Chondrocyte (in vitro differentiated cells): ENCODE results near the gene ADGRL3. TPM values are rescaled to one million over a fixed set of nuclear protein-coding genes. Genes with fewer than 3 reads are reported as not detected.

Experiments used
- DNase-seq: peaks from one replicate; pipeline ENCODE4 v3.0.0; 2021; ENCODE audit warnings: mixed read lengths, low spot score
- H3K27ac Mint-ChIP-seq: one replicate; pipeline ENCODE4 v1.8.0; 2021; ENCODE audit warnings: mild to moderate bottlenecking, moderate library complexity, mixed read lengths; ENCODE audit not compliant: unreplicated experiment
- H3K27me3 Mint-ChIP-seq: 2 replicates; pipeline ENCODE4 v1.8.0; 2021; ENCODE audit warnings: low read depth, mixed read lengths
- H3K36me3 Mint-ChIP-seq: 2 replicates; pipeline ENCODE4 v1.8.0; 2021; ENCODE audit warnings: low read depth, mixed read lengths
- H3K4me1 Mint-ChIP-seq: 2 replicates; pipeline ENCODE4 v1.8.0; 2021; ENCODE audit warnings: low read depth, mild to moderate bottlenecking, mixed read lengths
- H3K4me3 Mint-ChIP-seq: one replicate; pipeline ENCODE4 v1.8.0; 2021; ENCODE audit warnings: mild to moderate bottlenecking, moderate library complexity, mixed read lengths; ENCODE audit not compliant: unreplicated experiment
- H3K9me3 Mint-ChIP-seq: 2 replicates; pipeline ENCODE4 v1.8.0; 2021; ENCODE audit warnings: low read depth, mixed read lengths
- total RNA-seq: library from RNA; stranded (reverse); gene quantifications from 3 replicates; pipeline ENCODE4 v1.2.1, GENCODE V29; 2021
- TF ChIP-seq, protein P1 (sequence below): fragments of 200-600 bp; sonication (generic); IDR thresholded peaks from 2 replicates; pipeline ENCODE4 v1.5.0; 2021; ENCODE audit warnings: antibody characterized with exemption, mild to moderate bottlenecking, moderate library complexity

ADGRL3 gene
- total RNA-seq, 1 donor from 2014 or later: 11.6 TPM

DNA sequence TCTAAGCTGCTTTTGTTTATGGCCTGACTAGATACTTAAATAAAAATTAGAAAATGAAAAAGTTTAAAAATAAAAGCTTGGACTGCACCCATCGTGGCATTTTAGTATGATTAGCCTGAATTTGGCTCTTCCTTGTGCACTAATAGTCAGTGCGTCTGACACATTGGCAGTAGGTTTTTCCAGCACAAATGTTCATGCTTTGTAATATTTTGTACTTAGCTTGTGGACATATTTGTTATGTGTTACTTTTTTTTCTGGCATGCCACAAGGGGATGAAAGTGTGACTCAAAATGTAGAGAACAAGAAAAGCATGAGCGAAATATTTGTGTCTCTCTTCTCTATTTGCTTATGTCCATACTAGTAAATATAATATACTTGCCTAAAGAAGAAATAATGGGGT lies 359.3 kb downstream of the ADGRL3 start:
- peaks cover 6% of the 10 kb centered on the region for H3K4me1 Mint-ChIP-seq
- TF ChIP-seq, protein P1, sequence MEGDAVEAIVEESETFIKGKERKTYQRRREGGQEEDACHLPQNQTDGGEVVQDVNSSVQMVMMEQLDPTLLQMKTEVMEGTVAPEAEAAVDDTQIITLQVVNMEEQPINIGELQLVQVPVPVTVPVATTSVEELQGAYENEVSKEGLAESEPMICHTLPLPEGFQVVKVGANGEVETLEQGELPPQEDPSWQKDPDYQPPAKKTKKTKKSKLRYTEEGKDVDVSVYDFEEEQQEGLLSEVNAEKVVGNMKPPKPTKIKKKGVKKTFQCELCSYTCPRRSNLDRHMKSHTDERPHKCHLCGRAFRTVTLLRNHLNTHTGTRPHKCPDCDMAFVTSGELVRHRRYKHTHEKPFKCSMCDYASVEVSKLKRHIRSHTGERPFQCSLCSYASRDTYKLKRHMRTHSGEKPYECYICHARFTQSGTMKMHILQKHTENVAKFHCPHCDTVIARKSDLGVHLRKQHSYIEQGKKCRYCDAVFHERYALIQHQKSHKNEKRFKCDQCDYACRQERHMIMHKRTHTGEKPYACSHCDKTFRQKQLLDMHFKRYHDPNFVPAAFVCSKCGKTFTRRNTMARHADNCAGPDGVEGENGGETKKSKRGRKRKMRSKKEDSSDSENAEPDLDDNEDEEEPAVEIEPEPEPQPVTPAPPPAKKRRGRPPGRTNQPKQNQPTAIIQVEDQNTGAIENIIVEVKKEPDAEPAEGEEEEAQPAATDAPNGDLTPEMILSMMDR: no peak
- H3K9me3 Mint-ChIP-seq: peaks cover 6% of the 10 kb centered on the region

DNA sequence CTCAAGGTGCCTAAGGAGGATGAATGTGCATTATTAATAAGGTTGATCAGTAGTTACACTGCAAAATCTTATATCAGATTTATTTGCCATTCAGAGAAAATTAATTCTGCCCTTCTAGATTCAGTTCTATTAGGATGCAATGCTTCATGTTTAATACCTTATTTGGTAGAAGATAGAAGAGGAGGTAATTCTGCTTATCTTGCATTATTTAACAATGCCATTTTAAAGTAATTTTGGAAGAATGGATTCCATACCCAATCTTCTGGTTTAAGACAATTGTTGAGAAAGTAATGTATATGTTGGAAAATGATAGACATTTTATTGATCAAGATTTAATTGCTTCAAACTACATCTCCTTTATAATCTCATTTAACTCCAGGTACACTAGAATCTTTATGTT lies 360.9 kb downstream of the ADGRL3 start:
- DNase-seq: no peak
- H3K4me3 Mint-ChIP-seq: no peak overlapping the region
- no peak overlapping the region for H3K27ac Mint-ChIP-seq
- H3K9me3 Mint-ChIP-seq: peaks cover 6% of the 10 kb centered on the region
- TF ChIP-seq, protein P1: no peak
- peaks cover 4% of the 10 kb centered on the region for H3K36me3 Mint-ChIP-seq
- H3K27me3 Mint-ChIP-seq: no peaks in the 10 kb centered on the region
- peaks cover 3% of the 10 kb centered on the region for H3K4me1 Mint-ChIP-seq

More for the DNA sequence above, 359.3 kb downstream of the ADGRL3 start:
- H3K4me3 Mint-ChIP-seq: no peak overlapping the region
- no peak for DNase-seq
- peaks cover 4% of the 10 kb centered on the region for H3K36me3 Mint-ChIP-seq
- no peak overlapping the region for H3K27ac Mint-ChIP-seq
- no peaks in the 10 kb centered on the region for H3K27me3 Mint-ChIP-seq

DNA sequence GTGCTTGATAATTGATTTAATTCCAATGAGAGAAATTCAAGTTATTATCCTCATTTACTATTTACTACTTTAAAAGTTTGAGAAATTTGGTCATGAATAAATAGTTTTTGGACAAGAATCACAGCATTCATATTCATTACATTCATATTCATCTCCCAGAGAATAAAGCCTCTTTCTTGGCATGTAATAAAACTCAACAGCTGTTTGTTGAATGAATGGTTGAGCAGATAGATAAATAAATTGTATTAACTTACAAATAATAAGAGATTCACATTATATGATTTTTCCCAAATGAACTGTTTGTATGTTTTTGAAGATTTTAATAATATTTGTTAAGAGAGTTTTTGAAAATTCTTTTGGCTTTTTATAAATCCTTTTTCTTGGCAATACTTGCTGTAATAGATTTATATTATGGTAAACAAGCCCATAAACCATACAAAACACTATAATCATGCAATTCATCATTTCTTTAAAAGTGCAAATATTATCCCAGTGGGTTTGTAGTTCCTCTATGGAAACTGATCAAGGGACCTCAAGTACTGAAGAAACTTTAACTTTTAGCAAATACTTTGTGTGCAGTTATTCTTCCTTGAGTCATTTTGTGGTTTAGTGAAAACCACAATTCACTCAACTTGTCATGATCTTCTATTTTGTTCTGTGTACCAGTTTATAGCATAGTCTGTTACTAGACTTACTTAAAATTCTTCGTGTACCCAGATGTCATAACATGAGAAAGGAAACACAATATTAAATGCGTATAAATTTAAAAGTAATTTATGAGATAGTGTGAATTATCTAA lies 371.8 kb downstream of the ADGRL3 start:
- H3K36me3 Mint-ChIP-seq: no peaks in the 10 kb centered on the region
- H3K27me3 Mint-ChIP-seq: no peaks in the 10 kb centered on the region
- no peaks in the 10 kb centered on the region for H3K9me3 Mint-ChIP-seq
- DNase-seq: no peak
- H3K27ac Mint-ChIP-seq: no peak overlapping the region
- peaks cover 7% of the 10 kb centered on the region for H3K4me1 Mint-ChIP-seq
- H3K4me3 Mint-ChIP-seq: no peak overlapping the region
- TF ChIP-seq, protein P1: no peak

DNA sequence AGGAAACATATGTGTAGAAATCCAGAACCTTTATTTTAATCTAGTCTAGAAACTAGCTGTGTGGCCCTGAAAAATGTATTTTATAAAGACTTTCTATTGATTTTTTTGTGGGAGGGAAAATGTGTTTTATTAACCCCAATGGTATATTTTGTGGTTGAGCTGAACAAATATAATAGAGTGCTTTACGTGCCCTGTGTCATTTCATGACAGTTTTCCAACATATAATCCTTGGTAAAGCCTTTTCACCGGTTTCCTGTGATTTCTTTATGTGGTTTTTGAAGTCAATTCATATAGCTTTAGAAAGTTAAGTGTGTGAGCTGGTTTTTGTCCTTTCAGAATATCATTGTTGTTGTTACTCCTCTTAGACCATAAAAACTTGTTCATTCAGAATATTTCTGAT lies 375.7 kb downstream of the ADGRL3 start:
- no peak overlapping the region for H3K27ac Mint-ChIP-seq
- no peaks in the 10 kb centered on the region for H3K9me3 Mint-ChIP-seq
- no peak overlapping the region for H3K4me3 Mint-ChIP-seq
- TF ChIP-seq, protein P1: no peak
- H3K36me3 Mint-ChIP-seq: no peaks in the 10 kb centered on the region
- H3K27me3 Mint-ChIP-seq: no peaks in the 10 kb centered on the region
- no peak for DNase-seq
- H3K4me1 Mint-ChIP-seq: peaks cover 12% of the 10 kb centered on the region

DNA sequence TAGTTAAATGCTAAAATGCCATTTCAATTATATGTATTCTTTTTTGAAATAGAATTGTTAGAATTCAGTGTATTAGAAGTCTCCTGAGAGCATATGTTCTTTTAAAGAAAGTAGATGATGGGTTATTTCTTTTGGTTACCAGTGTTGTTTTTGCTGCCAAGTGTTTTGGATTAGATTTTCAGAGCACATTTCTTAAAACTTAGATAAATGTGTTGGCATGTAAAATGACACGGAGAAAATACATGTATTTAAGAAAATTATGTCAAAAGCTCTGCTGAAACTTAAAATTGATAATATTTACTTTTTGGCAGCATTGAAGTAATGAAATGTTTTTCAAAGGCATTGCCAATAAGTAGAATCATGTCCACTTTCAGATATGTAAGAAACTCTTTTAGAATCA lies 379.7 kb downstream of the ADGRL3 start:
- no peaks in the 10 kb centered on the region for H3K36me3 Mint-ChIP-seq
- peaks cover 11% of the 10 kb centered on the region for H3K4me1 Mint-ChIP-seq
- DNase-seq: no peak
- H3K9me3 Mint-ChIP-seq: no peaks in the 10 kb centered on the region
- H3K27ac Mint-ChIP-seq: no peak overlapping the region
- H3K27me3 Mint-ChIP-seq: no peaks in the 10 kb centered on the region
- H3K4me3 Mint-ChIP-seq: no peak overlapping the region
- TF ChIP-seq, protein P1: no peak
